Activated T-helper 1 cell treated with anti-CD3 and anti-CD28 coated beads, Interleukin-12 subunit alpha, Interleukin-12 subunit beta, Interleukin-2, Interleukin-4 antibody, amounts not matched to agents 30 ng/mL and 10 ng/mL and 1 ng/mL, durations not matched to agents 14 hours and 24 hours and 36 hours (primary cell): Measurements from ENCODE around the gene BCL3. TPM values are rescaled to one million over a fixed set of nuclear protein-coding genes. Genes with fewer than 3 reads are reported as not detected.
A peak's percentile ranks its signal among the peaks of the same experiment; 100 is the strongest.
"Not testable (repeated sequence)": the region's sequence is repeated elsewhere in the genome, so short reads cannot be mapped to it uniquely, and the experiment has no call there.

Source experiments
- DNase-seq: peaks from one replicate; pipeline ENCODE4 v3.0.0; 2021; ENCODE audit warnings: low spot score
- H3K27ac Mint-ChIP-seq: one replicate; pipeline ENCODE4 v1.8.0; 2021; ENCODE audit warnings: mild to moderate bottlenecking, mixed read lengths
- H3K27me3 Mint-ChIP-seq: one replicate; pipeline ENCODE4 v1.8.0; 2022; ENCODE audit warnings: mild to moderate bottlenecking, moderate library complexity, mixed read lengths; ENCODE audit not compliant: insufficient read depth
- H3K36me3 Mint-ChIP-seq: one replicate; pipeline ENCODE4 v1.8.0; 2021; ENCODE audit warnings: low read depth, mixed read lengths
- H3K4me1 Mint-ChIP-seq: one replicate; pipeline ENCODE4 v1.8.0; 2021; ENCODE audit warnings: low read depth, mixed read lengths
- H3K4me3 Mint-ChIP-seq: one replicate; pipeline ENCODE4 v1.8.0; 2021; ENCODE audit warnings: mild to moderate bottlenecking, moderate library complexity, mixed read lengths
- H3K9me3 Mint-ChIP-seq: one replicate; pipeline ENCODE4 v1.8.0; 2021; ENCODE audit warnings: mixed read lengths
- intact Hi-C: fragments of 100-400 bp; cut with micrococcal nuclease; formaldehyde crosslinking; loops from one replicate; pipeline ENCODE4 v1.15.1; 2024
- total RNA-seq: library from RNA; stranded (reverse); gene quantifications from 2 replicates; pipeline ENCODE4 v1.2.3, GENCODE V29; 2022

The BCL3 gene
- total RNA-seq, 1 donor from 2014 or later = 67.2 TPM

- Mint-ChIP-seq H3K36me3 (peaks cover 45% of the 10 kb centered on the region), H3K9me3 (no peaks in the 10 kb centered on the region), H3K4me1 (peaks cover 38% of the 10 kb centered on the region), H3K27ac (peak overlapping the region; percentile 67), H3K27me3 (no peaks in the 10 kb centered on the region), H3K4me3 (no peak overlapping the region)
- intact Hi-C loops = no loop called here
- DNase-seq = no peak
These were observed 10.1 kb downstream of the BCL3 start for GRCh38 chr19:44758596-44758995.

- intact Hi-C loops = no loop called here
- peaks cover 44% of the 10 kb centered on the region for H3K36me3 Mint-ChIP-seq
- DNase-seq = no peak
- no peaks in the 10 kb centered on the region for H3K27me3 Mint-ChIP-seq
- peaks cover 39% of the 10 kb centered on the region for H3K4me1 Mint-ChIP-seq
- H3K27ac Mint-ChIP-seq = no peak overlapping the region
- no peak overlapping the region for H3K4me3 Mint-ChIP-seq
- H3K9me3 Mint-ChIP-seq = no peaks in the 10 kb centered on the region
These were observed 10.7 kb downstream of the BCL3 start for GRCh38 chr19:44759083-44759804.

DNA sequence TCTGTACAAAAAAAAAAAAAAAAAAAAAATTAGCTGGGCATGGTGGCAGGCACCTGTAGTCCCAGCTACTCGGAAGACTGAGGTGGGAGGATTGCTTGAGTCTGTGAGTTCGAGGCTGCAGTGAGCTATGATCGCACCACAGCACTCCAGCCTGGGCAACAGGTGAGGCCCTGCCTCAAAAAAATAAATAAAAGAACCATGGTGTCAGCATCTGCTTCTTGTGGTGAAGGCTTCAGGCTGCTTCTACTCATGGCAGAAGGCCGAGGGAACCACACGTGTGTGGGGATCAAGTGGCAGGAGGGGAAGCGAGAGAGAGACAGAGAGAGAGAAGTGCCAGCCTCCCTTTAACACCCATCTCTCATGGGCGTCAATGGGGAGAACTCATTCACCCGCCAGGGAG lies 13.5 kb downstream of the BCL3 start:
- Mint-ChIP-seq H3K36me3 (peaks cover 30% of the 10 kb centered on the region), H3K27ac (peak overlapping the region; percentile 75), H3K9me3 (no peaks in the 10 kb centered on the region), H3K4me3 (no peak overlapping the region), H3K4me1 (peaks cover 34% of the 10 kb centered on the region), H3K27me3 (no peaks in the 10 kb centered on the region)
- intact Hi-C loops = no loop called here
- DNase-seq = no peak

DNA sequence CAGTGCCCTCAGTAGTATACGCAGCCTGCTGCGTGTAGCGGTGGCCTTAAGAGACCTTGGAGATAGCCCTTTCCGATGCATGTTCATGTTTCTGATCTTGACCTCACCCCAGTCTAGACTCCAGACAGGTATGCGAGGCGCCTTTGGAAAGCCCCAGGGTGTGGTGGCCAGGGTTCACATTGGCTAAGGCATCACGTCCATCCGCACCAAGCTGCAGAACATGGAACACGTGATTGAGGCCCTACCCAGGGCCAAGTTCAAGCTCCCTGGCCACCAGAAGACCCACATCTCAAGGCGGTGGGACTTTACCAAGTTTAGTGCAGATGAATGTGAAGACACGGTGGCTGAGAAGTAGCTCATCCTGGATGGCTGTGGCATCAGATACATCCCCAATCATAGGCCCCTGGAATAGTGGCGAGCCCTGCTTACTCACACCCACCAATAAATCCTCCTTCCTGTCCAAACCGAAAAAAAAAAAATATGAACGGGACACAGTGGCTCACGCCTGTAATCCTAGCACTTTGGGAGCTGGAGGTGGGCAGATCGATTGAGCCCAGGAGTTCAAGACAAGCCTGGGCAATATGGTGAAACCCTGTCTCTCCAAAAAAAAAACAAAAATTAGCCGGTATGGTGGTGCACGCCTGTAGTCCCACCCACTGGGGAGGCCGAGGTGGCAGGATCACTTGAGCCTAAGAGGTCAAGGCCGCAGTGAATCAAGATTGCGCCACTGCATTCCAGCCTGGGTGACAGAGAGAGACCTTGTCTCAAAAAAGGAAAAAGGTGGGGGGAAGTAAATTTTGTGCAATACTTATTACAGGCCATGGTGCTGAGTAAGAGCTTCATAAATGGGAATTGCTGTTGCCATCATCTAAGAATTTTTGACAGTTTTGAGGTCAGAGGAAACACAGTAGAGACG lies 16.8 kb downstream of the BCL3 start:
- peaks cover 2% of the 10 kb centered on the region for H3K27me3 Mint-ChIP-seq
- peaks cover 49% of the 10 kb centered on the region for H3K4me1 Mint-ChIP-seq
- no peak overlapping the region for H3K27ac Mint-ChIP-seq
- H3K36me3 Mint-ChIP-seq = peaks cover 10% of the 10 kb centered on the region
- no peak overlapping the region for H3K4me3 Mint-ChIP-seq
- no peak for DNase-seq
- intact Hi-C loops = no loop called here
- no peaks in the 10 kb centered on the region for H3K9me3 Mint-ChIP-seq

GRCh38 chr19:44765949-44766335 lies 17.4 kb downstream of the BCL3 start:
- no peak overlapping the region for H3K27ac Mint-ChIP-seq
- H3K4me3 Mint-ChIP-seq = no peak overlapping the region
- peaks cover 2% of the 10 kb centered on the region for H3K27me3 Mint-ChIP-seq
- peaks cover 56% of the 10 kb centered on the region for H3K4me1 Mint-ChIP-seq
- no peaks in the 10 kb centered on the region for H3K9me3 Mint-ChIP-seq
- no peak for DNase-seq
- peaks cover 7% of the 10 kb centered on the region for H3K36me3 Mint-ChIP-seq
- intact Hi-C loops = no loop called here

DNA sequence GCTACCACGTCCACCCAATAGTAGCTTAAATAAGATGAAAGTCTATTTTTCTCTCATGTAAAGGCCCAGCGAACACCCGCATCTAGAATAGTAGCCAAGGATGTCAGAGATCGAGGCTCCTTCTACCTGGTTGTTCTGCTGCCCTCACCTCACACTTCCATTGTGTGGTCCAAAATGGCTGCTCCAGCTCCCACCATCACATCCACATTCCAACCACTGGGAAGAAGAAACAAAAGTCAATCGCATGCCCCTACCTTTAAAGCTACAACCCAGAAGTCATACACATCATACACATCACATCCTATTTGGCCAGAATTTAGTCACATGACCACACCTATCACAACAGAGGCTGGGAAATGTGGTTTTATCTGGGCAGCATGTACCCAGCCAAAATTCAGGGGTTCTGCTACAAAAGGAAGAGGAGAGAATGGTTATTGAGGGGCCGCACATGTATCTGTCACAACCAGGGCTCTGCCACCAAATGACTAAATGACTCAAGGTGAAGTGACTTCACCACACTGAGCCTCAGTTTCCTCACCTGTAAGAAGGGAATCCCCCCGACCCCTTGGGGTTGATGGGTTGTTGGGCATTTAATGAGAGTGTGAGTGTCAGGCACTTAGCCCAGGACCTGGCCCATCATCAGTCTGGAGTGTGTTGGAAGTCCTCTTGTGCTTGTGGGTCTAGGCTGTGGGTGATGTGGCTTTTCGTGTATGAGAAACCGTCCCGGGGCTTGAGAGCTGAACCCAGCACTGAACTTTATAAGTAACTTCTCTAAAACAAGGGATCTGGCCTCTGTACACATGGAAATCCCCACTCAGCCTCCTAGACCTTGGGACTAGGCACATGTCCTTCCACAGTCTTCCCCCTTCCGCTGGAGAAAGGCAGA lies 19.0 kb downstream of the BCL3 start:
- peaks cover 6% of the 10 kb centered on the region for H3K36me3 Mint-ChIP-seq
- H3K4me3 Mint-ChIP-seq = no peak overlapping the region
- intact Hi-C loops = no loop called here
- no peaks in the 10 kb centered on the region for H3K9me3 Mint-ChIP-seq
- peaks cover 51% of the 10 kb centered on the region for H3K4me1 Mint-ChIP-seq
- peak overlapping the region; percentile 22 for H3K27ac Mint-ChIP-seq
- peaks cover 2% of the 10 kb centered on the region for H3K27me3 Mint-ChIP-seq
- no peak for DNase-seq

GRCh38 chr19:44770550-44771257 lies 22.2 kb downstream of the BCL3 start:
- H3K27ac Mint-ChIP-seq = peak overlapping the region; percentile 64
- H3K4me1 Mint-ChIP-seq = peaks cover 30% of the 10 kb centered on the region
- H3K9me3 Mint-ChIP-seq = no peaks in the 10 kb centered on the region
- intact Hi-C loops = loop anchor here (1.0 to 2.0 kb wide), 8 partner anchors 17 to 200 kb away; no protein-coding TSS in a partner anchor
- peaks cover 2% of the 10 kb centered on the region for H3K27me3 Mint-ChIP-seq
- DNase-seq = peak; percentile 94
- peak overlapping the region; percentile 27 for H3K4me3 Mint-ChIP-seq
- no peaks in the 10 kb centered on the region for H3K36me3 Mint-ChIP-seq

DNA sequence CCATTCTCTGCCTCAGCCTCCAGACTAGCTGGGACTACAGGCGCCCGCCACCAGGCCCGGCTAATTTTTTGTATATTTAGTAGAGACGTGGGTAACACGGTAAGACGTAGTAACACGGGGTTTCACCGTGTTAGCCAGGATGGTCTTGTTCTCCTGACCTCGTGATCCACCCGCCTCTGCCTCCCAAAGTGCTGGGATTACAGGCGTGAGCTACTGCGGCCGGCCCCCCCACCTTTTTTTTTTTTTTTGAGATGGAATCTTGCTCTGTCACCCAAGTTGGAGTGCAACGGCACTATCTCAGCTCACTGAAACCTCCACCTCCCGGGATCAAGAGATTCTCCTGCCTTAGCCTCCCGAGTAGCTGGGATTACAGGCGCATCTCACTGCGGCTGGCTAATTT lies 23.6 kb downstream of the BCL3 start:
- DNase-seq, H3K9me3 Mint-ChIP-seq, intact Hi-C loops, H3K36me3 Mint-ChIP-seq, H3K4me3 Mint-ChIP-seq, H3K27ac Mint-ChIP-seq, H3K27me3 Mint-ChIP-seq: not testable (repeated sequence)
- peaks cover 28% of the 10 kb centered on the region for H3K4me1 Mint-ChIP-seq

- intact Hi-C loops = no loop called here
- Mint-ChIP-seq H3K27me3 (peaks cover 4% of the 10 kb centered on the region), H3K4me3 (no peak overlapping the region), H3K9me3 (no peaks in the 10 kb centered on the region), H3K4me1 (peaks cover 19% of the 10 kb centered on the region), H3K27ac (no peak overlapping the region), H3K36me3 (no peaks in the 10 kb centered on the region)
- no peak for DNase-seq
These were observed 24.5 kb downstream of the BCL3 start for GRCh38 chr19:44772959-44773358.

GRCh38 chr19:44775676-44776240 lies 27.2 kb downstream of the BCL3 start:
- Mint-ChIP-seq H3K4me3 (no peak overlapping the region), H3K9me3 (no peaks in the 10 kb centered on the region), H3K27me3 (peaks cover 2% of the 10 kb centered on the region), H3K27ac (no peak overlapping the region), H3K4me1 (peaks cover 2% of the 10 kb centered on the region), H3K36me3 (no peaks in the 10 kb centered on the region)
- DNase-seq = no peak
- intact Hi-C loops = no loop called here

DNA sequence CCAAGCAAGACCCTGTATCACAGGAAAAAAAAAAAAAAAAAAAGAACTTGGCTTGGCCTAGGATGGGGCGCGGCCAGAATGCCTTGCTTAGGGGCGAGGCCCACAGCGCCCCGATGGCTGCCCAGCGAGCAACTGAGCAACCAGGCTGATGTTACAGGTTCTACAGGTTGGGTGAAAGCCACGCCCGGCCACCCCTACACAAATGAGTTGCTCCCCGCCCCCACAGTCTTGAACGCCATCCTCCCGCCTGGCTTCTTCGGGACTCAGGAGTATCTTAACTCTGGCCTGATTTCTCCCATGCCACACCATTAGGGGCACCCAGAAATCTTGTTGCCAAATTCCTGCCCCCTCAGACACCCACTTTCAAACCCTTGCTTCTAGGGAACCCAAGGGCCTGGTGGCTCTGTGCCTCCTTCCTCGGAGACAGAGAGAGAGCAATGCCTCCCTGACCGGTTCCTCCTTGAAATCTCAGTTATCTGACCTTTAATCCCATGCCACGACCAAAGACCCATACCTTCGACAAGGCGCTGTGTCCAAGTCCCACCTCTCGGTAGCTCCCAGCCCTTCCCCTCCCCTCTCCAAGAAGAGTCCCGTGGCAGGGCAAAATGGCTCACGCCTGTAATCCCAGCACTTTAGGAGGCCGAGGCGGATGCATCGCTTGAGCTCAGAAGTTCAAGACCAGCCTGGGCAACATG lies 28.0 kb downstream of the BCL3 start:
- Mint-ChIP-seq H3K27ac (no peak overlapping the region), H3K9me3 (no peaks in the 10 kb centered on the region), H3K4me3 (no peak overlapping the region), H3K36me3 (no peaks in the 10 kb centered on the region), H3K4me1 (no peaks in the 10 kb centered on the region), H3K27me3 (peaks cover 2% of the 10 kb centered on the region)
- DNase-seq = no peak
- intact Hi-C loops = no loop called here
